Islet precursor cell (in vitro differentiated cells): Measurements from ENCODE around the gene TSPAN19.

Source experiments
- DNase-seq: peaks from one replicate; pipeline ENCODE4 v3.0.0-alpha.2; 2018

The TSPAN19 gene

DNA sequence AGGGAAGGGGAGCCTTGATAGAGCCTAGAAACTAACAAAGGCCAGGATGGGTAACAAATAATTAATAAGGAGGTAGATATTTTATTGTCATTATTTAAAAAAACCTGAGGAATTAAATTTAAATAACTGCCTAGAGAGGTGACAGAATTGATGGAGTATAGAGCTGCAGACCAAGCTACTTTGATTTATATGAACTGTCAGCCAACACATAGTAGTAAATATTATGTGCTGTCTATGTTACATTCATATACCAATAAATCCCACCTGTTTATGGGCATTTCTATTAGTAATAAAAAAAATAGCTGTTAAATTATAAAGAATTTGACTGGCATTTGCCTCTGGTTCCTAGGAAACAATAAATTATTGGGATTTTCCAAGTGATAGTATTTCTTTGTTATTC lies 37.7 kb downstream of the TSPAN19 start:
- no peak for DNase-seq

DNA sequence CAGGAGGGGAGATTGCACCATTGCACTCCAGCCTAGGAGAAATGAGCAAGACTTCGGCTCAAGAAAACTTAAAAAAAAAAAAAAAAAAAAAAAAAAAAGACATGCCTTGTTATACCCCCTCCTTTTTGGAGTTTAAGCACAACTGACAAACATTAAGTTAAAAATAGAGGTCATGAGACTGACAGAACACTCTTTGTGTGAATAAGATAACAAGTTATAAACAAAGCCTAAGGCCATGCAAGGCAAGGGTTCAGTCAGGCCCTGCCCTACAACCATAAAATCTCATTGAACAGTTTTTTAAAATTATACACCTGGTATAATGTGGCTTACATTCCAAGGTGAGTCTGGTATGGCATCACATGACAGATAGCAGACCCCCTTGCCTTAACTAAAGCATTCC lies 39.3 kb downstream of the TSPAN19 start:
- peak; percentile 63 for DNase-seq

DNA sequence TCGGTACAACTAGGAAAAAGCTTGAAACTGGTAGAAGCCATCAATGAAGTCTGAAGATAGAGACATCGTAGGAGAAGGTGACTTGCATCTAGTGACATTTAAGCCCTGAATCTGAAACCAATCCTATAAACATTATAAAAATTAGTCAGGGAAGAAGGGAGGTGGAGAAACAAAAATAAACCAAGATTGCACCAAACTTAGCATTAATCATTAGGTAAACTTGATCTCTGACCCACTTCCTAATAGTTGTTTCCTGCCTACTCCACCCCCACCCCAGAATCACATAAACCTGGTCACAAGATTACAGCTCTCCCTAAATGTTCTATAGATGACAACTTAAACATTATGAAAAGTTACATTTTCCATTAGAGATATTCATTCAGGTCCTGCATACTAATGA lies 40.4 kb downstream of the TSPAN19 start:
- no peak for DNase-seq

DNA sequence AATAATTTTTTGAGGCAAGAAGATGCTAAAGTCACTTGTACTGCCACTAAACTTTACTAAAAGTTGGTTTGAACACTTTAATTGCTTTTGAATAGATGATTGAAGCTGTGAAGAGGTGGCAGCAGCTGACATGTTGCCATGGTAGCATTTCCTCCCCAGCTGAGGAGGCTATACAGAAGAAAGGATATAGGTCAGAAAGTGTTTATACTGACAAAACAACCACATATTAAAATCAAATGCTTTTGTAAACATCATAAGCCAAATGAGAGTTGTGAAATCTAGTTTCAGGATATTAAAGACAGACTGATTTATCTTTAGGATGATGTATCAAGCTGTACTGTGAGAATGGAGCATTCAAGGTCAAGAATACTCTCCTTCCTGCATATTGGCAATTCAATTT lies 41.7 kb downstream of the TSPAN19 start:
- DNase-seq = no peak

DNA sequence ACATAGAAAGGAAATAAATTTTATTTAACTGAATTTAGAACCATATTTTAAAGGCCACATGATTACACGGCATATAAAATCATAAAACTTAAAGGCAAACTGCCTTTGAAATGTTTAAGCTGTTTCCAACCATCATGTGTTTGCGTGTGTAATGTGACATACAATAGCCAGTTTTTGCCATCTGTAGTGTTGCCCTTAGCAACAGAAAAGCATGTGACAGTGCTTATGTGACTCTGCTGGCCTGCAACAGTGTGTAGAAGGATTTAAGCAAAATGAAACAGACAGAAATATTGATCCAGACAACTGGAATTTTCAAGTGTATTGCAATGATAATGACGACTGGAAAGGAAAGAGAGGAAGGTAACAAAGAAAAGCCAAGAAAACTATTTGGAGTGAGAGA lies 49.5 kb downstream of the TSPAN19 start:
- no peak for DNase-seq

DNA sequence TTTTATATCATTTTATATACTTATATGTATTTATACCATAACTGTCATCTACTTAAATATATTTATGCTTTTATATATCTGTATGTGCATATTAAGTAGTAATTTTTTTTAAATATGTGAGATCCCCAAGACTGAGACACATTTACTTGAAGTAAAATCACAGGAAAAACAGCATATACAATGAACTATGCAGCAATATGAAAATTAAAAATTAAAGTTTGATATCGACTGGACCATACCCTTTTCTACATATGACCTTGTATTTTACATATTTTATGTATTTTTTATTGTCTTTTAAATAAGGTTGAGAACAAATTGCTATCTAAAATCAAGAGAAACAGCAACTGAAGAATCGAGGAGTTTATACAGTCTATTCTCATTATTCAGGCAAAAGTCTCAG lies 50.0 kb downstream of the TSPAN19 start:
- no peak for DNase-seq

DNA sequence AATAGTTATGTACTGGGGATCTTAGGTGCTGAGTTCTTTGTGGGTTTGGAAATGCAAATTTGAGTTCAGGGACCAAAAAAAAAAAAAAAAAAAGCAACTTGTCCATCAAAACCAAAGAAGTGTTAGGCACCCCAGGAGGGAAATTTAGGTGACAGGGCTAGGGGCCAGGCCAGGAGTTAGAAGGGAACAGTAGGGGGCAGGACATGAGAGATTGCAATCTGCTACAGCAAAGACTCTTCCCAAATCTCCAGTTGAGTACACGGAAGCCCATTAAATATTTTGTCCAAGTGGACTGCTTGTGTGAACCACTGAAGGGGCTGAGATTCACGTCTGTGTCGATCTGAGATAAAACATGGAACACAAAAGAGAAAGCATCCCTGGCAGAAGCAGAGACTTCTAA lies 52.8 kb downstream of the TSPAN19 start:
- no peak for DNase-seq

DNA sequence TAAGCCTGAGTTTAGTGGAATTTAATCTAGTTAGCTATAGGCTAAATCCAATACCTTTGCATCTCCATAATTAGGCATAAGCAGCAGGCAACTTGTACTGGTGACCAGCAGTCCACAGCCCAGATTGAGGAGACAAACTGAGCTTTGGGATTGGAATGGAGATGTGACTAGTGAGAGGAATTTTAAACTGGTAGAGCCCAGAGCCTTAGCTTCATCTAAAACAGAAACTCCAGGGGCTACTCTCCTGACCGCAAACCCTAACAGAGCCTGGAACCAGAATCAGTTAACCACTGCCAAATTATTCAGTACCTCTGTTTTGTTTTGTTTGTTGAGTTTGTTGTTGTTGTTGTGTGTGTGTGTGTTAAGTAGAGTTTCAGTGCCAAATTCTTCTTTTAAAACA lies 53.2 kb downstream of the TSPAN19 start:
- DNase-seq = no peak

DNA sequence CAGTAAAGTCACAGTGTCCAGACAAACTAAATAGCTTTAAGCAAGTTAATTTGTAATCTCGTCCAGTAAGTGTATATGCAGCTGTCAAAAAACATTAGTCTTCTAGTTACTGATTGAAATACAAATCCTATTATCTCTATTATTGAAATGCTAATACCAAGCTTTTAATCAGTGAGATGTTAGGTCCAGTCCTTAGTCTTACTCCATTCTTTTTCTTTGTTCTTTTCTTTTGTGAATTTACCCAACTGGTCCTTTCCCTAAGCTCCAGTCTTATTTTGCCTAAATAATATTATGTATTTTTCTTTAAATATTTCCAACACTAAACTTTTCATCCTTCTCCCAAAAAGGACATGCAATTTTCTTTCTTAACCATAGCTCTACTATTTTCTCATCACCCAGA lies 57.2 kb downstream of the TSPAN19 start:
- no peak for DNase-seq

DNA sequence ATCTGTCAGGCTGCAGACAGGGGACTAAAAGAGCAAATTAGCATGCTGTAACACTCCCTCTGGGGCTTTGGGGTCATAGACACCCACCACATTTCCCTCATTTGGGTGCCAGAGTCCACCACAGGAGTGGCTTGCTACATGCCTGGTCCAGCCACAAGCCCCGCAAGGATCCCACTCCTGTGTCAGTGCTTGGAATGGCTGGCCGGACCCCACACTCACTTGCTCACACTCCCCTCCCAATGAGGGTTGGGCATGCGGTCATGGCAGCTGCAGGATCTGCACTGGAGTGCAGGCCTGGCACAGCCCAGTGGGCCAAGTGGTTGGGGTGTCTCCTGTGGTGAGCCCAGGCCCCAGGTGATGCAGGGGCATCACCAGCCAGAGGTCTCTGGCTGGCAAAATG lies 59.9 kb downstream of the TSPAN19 start:
- DNase-seq = no peak

DNA sequence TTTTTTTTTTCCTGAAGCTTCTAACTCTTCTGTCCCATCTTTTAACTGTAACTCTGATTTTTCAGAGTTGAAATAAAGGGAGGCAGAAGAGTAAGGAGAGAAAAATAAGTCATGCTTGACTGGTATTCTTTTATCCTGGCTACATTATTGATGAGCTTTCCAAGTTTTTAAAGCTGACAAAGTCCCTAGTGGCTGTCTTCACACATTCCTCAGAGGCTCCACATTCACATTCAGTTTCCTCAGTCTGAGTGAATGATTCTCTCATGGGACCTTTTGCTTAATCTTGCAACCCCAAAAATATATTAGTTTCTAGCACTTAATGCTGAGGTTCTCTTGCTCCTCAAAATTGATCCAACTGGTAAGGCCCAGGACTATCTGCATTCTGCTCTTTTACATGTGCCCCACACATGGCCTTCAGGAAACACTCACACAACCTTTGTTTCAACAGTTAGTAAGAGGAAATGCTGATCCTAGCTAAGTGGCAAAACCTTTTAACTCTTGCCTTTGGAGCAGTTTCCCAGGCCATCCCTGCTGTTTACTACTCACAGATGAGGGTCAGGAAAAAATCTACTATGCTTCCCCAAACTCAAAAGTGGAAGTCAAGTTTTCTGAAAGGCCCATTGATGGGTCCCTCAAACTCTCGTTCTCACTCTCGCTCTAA lies 61.8 kb downstream of the TSPAN19 start:
- DNase-seq = peak; percentile 55

DNA sequence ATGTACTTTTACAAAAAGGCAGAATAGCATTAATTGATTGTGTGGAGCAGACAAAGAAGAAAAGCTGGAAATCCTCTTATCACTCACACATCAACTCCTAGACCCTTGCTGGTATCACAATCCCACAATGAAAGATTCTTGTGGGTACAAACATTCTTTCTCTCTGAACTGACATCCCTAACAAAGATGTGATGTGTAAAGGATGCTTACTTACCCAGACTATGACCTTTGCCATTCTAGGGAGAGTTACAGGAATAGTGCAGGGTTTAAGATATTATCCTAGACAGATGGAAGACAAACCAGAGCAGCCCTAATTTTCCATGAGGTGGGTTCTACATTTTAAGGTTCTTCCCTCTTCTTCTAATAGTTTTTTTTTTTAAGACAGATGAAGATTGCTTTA lies 63.1 kb downstream of the TSPAN19 start:
- DNase-seq = no peak

DNA sequence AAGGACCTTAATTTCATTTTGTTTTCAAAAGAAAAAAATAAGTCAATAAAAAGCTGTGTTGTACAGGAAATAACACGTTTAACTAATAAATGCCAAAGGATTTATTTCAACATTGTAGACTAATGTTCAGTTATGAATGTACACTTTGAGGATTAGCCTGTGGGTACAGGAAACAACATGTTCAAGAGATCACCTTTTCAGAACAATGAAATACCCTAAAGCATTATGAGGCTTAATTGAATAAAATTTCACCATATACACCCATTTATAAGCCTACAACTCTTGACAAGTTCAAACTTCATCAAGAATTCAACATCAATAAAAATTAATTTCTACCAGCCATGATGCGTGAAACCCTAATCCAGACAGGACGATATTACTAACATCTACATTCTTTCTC lies 66.9 kb downstream of the TSPAN19 start:
- DNase-seq = no peak
